ENCODE data around the gene PAK3. TPM values are rescaled to one million over a fixed set of nuclear protein-coding genes. Genes with fewer than 3 reads are reported as not detected.

PAK3 gene
- total RNA-seq, result 1.4 and 1.6 TPM in 2 replicates

DNA sequence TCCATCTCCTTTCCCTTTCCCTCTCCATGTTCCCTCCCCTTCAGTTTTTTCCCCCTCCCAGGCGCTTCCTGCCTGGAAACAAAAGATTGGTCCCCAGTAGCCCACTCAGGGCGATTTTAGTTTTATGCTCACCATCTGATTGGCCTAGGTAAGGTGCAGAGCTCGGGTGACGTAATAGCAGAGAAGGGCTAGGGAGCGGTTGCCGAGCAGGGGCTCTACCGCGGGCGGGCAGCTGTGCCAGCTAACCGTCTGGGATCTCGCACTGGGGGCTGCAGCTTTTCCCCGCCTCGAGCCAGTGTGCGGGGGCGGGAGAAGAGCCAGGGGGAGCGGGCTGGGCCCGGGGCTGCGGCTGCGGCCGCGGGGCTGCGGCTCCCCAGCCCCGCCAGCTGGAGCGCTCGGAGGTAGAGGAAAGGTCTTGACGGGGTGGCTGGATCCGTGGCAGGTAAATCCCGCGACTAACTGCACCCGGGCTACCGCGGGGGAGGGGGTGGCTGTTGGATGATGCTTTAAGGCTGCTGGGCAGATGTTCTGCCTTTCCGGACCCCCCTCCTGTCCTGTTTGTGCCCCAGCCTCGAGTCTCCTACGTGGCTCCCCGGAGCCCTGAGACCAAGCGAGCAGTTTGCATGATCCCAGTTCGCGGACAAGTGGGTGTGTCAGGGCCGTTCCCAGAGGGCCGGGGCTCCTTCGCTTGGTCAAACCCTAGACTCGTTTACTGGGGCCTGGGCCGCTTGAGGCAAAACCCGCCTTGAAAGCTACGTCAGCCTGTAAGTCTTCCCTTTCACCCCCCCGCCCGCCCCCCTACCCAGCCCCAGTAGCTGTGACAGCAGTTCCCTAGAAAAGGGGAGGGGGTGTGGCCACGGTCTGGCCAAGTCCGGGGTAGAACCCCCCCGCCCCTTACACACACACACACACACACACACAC lies at the start of gene PAK3:
Gene PAK3 (plus strand): TSS at position 218 of the 922 bp plus-strand sequence. CDS start 26,913 bp downstream, outside the sequence.

DNA sequence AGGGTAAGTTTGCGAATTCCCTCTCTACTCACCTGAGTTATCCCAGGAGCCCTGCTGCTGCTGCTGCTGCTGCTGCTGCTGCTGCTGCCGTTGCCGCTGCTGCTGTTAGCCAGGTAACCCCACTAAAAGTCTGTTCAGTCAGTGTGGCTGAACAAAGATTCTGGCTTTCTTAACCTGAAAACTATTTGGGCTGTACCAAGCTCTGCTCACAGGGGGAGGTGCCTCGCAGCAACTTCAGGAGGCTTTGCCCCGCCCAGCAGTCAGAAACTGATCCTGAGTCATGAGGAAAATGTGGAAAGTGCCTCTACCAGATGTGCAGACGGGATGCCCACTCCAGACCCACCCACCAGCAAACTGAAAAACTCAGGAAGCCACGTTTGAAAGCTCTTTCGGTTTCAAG lies 174.3 kb downstream of the PAK3 start, which contains the start of gene CAPN6:
Gene CAPN6 (minus strand): TSS at position 145 of the 400 bp plus-strand sequence. CDS start 6,547 bp downstream, outside the sequence.

Other genes with a start within 250 kb of the PAK3 start
- gene CAPN6, start 174.3 kb downstream of the PAK3 start, total RNA-seq, result under 0.01 TPM in 1 of 2 replicates, not detected in the other